ENCODE data around the gene PRKN. TPM values are rescaled to one million over a fixed set of nuclear protein-coding genes. Genes with fewer than 3 reads are reported as not detected.

The PRKN gene
- total and polyA plus RNA-seq, 2 donors (not counting 3 experiments of a cell fraction or from before 2014, with no cell fraction given): 0.06 TPM; not detected in 1

DNA sequence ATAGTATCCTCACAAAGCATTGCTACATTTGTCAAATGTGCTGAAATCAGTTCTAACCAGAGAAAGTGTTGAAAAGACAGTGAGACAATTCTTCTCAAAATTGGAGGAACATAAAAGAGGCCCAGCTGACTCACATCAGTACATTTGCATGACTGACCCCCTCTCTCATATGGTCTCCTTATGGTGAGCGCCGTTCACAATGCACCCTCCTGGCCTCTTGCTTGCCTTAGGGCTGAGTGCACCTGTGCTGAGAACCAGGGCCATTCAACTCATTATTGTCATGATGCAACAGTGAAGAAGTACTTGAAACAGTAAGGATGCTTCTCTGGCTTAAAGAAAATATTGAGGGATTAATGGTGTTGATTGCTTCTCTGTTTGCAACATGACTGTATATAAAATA is 1078.5 kb downstream of the PRKN start:
- no peak for TF ChIP-seq GATA2 (IDR thresholded peaks at IDR 0.05; ENCODE audit: insufficient read depth, insufficient read length, low read depth, low read length)
- TF ChIP-seq EZH2 (IDR thresholded peaks at IDR 0.05; ENCODE audit: borderline replicate concordance, low read depth, low read length, severe bottlenecking): no peak
- TF ChIP-seq POLR2A (IDR thresholded peaks at IDR 0.05; ENCODE audit: low read depth, low read length): no peak
- TF ChIP-seq POLR2AphosphoS5 (IDR thresholded peaks at IDR 0.05; ENCODE audit: insufficient read depth, low read depth, low read length): no peak
- no peak for TF ChIP-seq JUN (IDR thresholded peaks at IDR 0.05; ENCODE audit: borderline replicate concordance, insufficient read depth, insufficient read length, low read depth)
- TF ChIP-seq, protein P1, sequence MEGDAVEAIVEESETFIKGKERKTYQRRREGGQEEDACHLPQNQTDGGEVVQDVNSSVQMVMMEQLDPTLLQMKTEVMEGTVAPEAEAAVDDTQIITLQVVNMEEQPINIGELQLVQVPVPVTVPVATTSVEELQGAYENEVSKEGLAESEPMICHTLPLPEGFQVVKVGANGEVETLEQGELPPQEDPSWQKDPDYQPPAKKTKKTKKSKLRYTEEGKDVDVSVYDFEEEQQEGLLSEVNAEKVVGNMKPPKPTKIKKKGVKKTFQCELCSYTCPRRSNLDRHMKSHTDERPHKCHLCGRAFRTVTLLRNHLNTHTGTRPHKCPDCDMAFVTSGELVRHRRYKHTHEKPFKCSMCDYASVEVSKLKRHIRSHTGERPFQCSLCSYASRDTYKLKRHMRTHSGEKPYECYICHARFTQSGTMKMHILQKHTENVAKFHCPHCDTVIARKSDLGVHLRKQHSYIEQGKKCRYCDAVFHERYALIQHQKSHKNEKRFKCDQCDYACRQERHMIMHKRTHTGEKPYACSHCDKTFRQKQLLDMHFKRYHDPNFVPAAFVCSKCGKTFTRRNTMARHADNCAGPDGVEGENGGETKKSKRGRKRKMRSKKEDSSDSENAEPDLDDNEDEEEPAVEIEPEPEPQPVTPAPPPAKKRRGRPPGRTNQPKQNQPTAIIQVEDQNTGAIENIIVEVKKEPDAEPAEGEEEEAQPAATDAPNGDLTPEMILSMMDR (IDR thresholded peaks at IDR 0.05; ENCODE audit: extremely low read depth in 1 of 2, insufficient read depth in 1 of 2, low read depth in 1 of 2, low read length in 2 of 2): no peak
- TF ChIP-seq, protein P2, sequence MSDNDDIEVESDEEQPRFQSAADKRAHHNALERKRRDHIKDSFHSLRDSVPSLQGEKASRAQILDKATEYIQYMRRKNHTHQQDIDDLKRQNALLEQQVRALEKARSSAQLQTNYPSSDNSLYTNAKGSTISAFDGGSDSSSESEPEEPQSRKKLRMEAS (IDR thresholded peaks at IDR 0.05; ENCODE audit: insufficient read depth, insufficient read length): no peak
- TF ChIP-seq FOS (IDR thresholded peaks at IDR 0.05; ENCODE audit: borderline replicate concordance, insufficient read depth, low read length): no peak
- TF ChIP-seq MYC (IDR thresholded peaks at IDR 0.05; ENCODE audit: low read depth, low read length): no peak
- Histone ChIP-seq H3K4me3 (replicated peaks in 1 of 3; ENCODE audit: insufficient read depth in 1 of 3, low read depth in 1 of 3, low read length in 3 of 3) (no peak overlapping the region), H3K4me1 (ENCODE audit: control insufficient read depth, extremely low read depth, insufficient read depth, low read length) (no peaks in the 10 kb centered on the region), H2AFZ (ENCODE audit: low read depth, low read length) (no peak overlapping the region), H3K4me2 (ENCODE audit: insufficient read depth, low read length) (no peak overlapping the region), H3K36me3 (ENCODE audit: control insufficient read depth in 2 of 2, extremely low read depth in 1 of 2, insufficient read depth in 2 of 2, low read length in 2 of 2) (no peaks in the 10 kb centered on the region), H3K9me3 (replicated peaks; ENCODE audit: control insufficient read depth, insufficient read depth, low read length) (no peaks in the 10 kb centered on the region), H3K9me1 (replicated peaks; ENCODE audit: control insufficient read depth, extremely low read depth, insufficient read depth, low read length) (no peaks in the 10 kb centered on the region), H4K20me1 (replicated peaks; ENCODE audit: control insufficient read depth, extremely low read depth, insufficient read depth, low read length) (no peaks in the 10 kb centered on the region), H3K27ac (ENCODE audit: insufficient read depth, low read depth, low read length) (no peak overlapping the region), H3K27me3 (ENCODE audit: control insufficient read depth in 2 of 2, insufficient read depth in 2 of 2, low read length in 2 of 2) (no peaks in the 10 kb centered on the region), H3K9ac (replicated peaks; ENCODE audit: extremely low read depth, insufficient read depth, low read length) (no peak overlapping the region), H3K79me2 (ENCODE audit: control insufficient read depth, insufficient read depth, low read length) (no peaks in the 10 kb centered on the region)
- intact Hi-C loops (cut with micrococcal nuclease) (no loop called here), dilution Hi-C loops (cut with MboI; ENCODE audit: extremely low pct_ligation_motif_present, low sequenced_read_pairs) (no loop called here)
- POLR2A ChIA-PET: no interaction called here
- CTCF ChIA-PET: no interaction called here
- no peak for FAIRE-seq
- no peak for DNase-seq (ENCODE audit: low read depth, low spot score)
- BruUV-seq (replicated peaks): no TSS peak

Data from endothelial cell of umbilical vein (primary cell).